ENCODE measurements around the gene PLXNB2. TPM values are rescaled to one million over a fixed set of nuclear protein-coding genes. Genes with fewer than 3 reads are reported as not detected.

Gene PLXNB2
- polyA plus RNA-seq, 1 of the 3 experiments (the other 2 are of a cell fraction) = 108 TPM

DNA sequence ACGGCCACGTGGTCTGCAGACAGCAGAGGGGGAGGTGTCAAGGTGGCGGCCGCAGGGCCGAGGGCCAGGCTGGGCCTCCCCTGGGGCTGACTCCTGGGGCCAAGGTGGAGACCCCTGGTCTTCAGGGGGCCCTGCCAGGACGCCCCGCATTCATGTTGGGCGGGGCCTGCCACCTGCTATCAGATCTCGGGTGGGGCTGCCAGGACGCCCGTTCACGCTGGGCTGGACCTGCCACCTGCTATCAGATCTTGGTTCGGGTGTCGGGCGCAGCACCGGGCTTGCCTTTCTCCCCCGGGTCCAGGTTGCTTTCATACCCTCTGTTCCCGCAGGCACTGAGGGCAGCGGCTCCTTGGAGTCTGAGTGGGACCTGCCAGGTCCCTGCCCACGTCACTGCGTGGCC is 21.2 kb downstream of the PLXNB2 start:
- Histone ChIP-seq H3K36me3 (replicated peaks in 1 of 2; ENCODE audit: control insufficient read depth in 1 of 2, insufficient read depth in 2 of 2, low read length in 1 of 2) (peaks cover 17 to 75% of the 10 kb centered on the region in 2 experiments), H2AFZ (ENCODE audit: low read depth) (no peak overlapping the region), H3K27me3 (ENCODE audit: insufficient read depth) (no peaks in the 10 kb centered on the region), H3K27ac (ENCODE audit: low read depth in 2 of 2, low read length in 1 of 2) (no peak overlapping the region), H3K9ac (no peak overlapping the region), H3K9me2 (no peaks in the 10 kb centered on the region), H4K20me1 (ENCODE audit: insufficient read depth) (peaks cover 57% of the 10 kb centered on the region), H3K4me3 (ENCODE audit: low read depth in 2 of 2, low read length in 1 of 2) (no peak overlapping the region), H3K4me1 (ENCODE audit: control insufficient read depth in 1 of 2, insufficient read depth in 2 of 2, low read depth in 1 of 2, low read length in 1 of 2) (peaks cover 0 to 9% of the 10 kb centered on the region in 2 experiments; a peak in 1 of 4 replicates), H3K79me2 (ENCODE audit: insufficient read depth) (peaks cover 49% of the 10 kb centered on the region), H3F3A (replicated peaks; ENCODE audit: insufficient read depth) (no peaks in the 10 kb centered on the region), H3K4me2 (no peak overlapping the region), H3K9me3 (no peaks in the 10 kb centered on the region)
- 94% methylated on average over 3 of the region's 21 CpGs for WGBS (ENCODE audit: low lambda C conversion rate)
- TF ChIP-seq RAD21 (IDR thresholded peaks at IDR 0.05; ENCODE audit: low read length) = no peak
- TF ChIP-seq, protein P1, sequence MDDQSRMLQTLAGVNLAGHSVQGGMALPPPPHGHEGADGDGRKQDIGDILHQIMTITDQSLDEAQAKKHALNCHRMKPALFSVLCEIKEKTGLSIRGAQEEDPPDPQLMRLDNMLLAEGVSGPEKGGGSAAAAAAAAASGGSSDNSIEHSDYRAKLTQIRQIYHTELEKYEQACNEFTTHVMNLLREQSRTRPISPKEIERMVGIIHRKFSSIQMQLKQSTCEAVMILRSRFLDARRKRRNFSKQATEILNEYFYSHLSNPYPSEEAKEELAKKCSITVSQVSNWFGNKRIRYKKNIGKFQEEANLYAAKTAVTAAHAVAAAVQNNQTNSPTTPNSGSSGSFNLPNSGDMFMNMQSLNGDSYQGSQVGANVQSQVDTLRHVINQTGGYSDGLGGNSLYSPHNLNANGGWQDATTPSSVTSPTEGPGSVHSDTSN (IDR thresholded peaks at IDR 0.05) = no peak
- TF ChIP-seq MEF2A (IDR thresholded peaks at IDR 0.05; ENCODE audit: borderline replicate concordance, low read depth) = no peak
- no peak for TF ChIP-seq FOSL2 (IDR thresholded peaks at IDR 0.05; ENCODE audit: borderline replicate concordance, low read depth)
- no peak for TF ChIP-seq CHD2 (IDR thresholded peaks at IDR 0.05; ENCODE audit: low read length, partially characterized antibody)
- no peak for TF ChIP-seq EZH2phosphoT487 (IDR thresholded peaks at IDR 0.05; ENCODE audit: borderline replicate concordance, low read depth)
- no peak for TF ChIP-seq EP300 (IDR thresholded peaks at IDR 0.05; ENCODE audit: borderline replicate concordance in 1 of 2, low read depth in 1 of 2, low read length in 1 of 2)
- TF ChIP-seq, protein P2, sequence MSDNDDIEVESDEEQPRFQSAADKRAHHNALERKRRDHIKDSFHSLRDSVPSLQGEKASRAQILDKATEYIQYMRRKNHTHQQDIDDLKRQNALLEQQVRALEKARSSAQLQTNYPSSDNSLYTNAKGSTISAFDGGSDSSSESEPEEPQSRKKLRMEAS (IDR thresholded peaks at IDR 0.05; ENCODE audit: low read depth) = no peak
- no peak for TF ChIP-seq POLR2AphosphoS5 (IDR thresholded peaks at IDR 0.05; ENCODE audit: low read depth, low read length)
- TF ChIP-seq, protein P3, sequence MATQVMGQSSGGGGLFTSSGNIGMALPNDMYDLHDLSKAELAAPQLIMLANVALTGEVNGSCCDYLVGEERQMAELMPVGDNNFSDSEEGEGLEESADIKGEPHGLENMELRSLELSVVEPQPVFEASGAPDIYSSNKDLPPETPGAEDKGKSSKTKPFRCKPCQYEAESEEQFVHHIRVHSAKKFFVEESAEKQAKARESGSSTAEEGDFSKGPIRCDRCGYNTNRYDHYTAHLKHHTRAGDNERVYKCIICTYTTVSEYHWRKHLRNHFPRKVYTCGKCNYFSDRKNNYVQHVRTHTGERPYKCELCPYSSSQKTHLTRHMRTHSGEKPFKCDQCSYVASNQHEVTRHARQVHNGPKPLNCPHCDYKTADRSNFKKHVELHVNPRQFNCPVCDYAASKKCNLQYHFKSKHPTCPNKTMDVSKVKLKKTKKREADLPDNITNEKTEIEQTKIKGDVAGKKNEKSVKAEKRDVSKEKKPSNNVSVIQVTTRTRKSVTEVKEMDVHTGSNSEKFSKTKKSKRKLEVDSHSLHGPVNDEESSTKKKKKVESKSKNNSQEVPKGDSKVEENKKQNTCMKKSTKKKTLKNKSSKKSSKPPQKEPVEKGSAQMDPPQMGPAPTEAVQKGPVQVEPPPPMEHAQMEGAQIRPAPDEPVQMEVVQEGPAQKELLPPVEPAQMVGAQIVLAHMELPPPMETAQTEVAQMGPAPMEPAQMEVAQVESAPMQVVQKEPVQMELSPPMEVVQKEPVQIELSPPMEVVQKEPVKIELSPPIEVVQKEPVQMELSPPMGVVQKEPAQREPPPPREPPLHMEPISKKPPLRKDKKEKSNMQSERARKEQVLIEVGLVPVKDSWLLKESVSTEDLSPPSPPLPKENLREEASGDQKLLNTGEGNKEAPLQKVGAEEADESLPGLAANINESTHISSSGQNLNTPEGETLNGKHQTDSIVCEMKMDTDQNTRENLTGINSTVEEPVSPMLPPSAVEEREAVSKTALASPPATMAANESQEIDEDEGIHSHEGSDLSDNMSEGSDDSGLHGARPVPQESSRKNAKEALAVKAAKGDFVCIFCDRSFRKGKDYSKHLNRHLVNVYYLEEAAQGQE (IDR thresholded peaks at IDR 0.05; ENCODE audit: low read depth, low read length) = no peak
- no peak for TF ChIP-seq RXRA (IDR thresholded peaks at IDR 0.05; ENCODE audit: borderline replicate concordance, low read depth)
- TF ChIP-seq NFIC (IDR thresholded peaks at IDR 0.05; ENCODE audit: borderline replicate concordance) = no peak
- TF ChIP-seq YY1 (IDR thresholded peaks at IDR 0.05; ENCODE audit: low read depth) = no peak
- TF ChIP-seq FOXM1 (IDR thresholded peaks at IDR 0.05; ENCODE audit: low read depth) = no peak
- TF ChIP-seq, protein P4, sequence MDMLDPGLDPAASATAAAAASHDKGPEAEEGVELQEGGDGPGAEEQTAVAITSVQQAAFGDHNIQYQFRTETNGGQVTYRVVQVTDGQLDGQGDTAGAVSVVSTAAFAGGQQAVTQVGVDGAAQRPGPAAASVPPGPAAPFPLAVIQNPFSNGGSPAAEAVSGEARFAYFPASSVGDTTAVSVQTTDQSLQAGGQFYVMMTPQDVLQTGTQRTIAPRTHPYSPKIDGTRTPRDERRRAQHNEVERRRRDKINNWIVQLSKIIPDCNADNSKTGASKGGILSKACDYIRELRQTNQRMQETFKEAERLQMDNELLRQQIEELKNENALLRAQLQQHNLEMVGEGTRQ (IDR thresholded peaks at IDR 0.05; ENCODE audit: borderline replicate concordance, low read depth, low read length) = no peak
- TF ChIP-seq, protein P5, sequence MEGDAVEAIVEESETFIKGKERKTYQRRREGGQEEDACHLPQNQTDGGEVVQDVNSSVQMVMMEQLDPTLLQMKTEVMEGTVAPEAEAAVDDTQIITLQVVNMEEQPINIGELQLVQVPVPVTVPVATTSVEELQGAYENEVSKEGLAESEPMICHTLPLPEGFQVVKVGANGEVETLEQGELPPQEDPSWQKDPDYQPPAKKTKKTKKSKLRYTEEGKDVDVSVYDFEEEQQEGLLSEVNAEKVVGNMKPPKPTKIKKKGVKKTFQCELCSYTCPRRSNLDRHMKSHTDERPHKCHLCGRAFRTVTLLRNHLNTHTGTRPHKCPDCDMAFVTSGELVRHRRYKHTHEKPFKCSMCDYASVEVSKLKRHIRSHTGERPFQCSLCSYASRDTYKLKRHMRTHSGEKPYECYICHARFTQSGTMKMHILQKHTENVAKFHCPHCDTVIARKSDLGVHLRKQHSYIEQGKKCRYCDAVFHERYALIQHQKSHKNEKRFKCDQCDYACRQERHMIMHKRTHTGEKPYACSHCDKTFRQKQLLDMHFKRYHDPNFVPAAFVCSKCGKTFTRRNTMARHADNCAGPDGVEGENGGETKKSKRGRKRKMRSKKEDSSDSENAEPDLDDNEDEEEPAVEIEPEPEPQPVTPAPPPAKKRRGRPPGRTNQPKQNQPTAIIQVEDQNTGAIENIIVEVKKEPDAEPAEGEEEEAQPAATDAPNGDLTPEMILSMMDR (IDR thresholded peaks at IDR 0.05) = no peak
- no peak for TF ChIP-seq ELF1 (IDR thresholded peaks at IDR 0.05)
- POLR2A ChIA-PET = no interaction called here
- CTCF ChIA-PET = interaction anchor here (0.6 kb wide), 1 partner anchor 10 kb away, joined by 3 read pairs; no protein-coding TSS in a partner anchor
- no peak for DNase-seq

Data from SK-N-SH (cell line).